NCI-H1048 (cell line): ENCODE measurements around the gene TRMT61B.

Experiments used
- DNase-seq: peaks from one replicate; lab custom pipeline; 2025; lab: John Stamatoyannopoulos, UW

Gene TRMT61B

DNA sequence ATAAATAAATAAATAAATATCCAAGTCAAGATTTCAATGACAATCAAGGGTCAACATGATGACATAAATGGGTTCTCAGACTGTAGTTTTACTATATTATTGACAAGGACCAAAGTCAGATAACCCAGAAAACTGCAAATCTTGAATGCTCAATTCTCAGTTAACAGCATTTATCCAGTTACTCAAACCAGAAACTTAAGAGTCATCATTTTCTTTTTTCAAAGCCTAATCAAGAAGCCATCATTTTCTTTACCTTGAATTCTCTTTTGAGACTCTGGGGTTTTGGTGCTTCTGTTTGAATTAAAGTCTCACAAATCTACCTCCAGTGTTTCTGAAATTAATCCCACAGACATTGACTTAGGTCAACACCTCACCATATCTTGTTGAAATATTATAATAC, 14.1 kb downstream of the TRMT61B start:
- no peak for DNase-seq

DNA sequence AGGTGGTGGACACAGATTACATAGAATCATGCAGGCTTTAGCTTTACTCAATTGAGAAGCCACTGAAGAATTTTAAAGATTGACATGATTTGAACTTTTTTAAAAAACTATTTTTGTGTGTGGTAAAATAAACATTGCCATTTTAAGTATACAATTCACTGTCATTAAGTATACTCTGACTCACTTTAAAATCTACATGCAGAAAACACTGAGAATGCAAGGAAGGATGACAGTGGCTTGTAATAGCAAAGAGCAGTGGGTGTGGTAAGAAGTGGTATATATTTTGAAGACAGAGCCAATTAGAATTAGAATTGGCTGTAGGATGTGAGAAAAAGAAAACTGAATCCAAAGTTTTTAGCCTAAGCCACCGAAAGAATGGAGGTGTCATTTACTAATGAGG, 14.9 kb downstream of the TRMT61B start:
- DNase-seq, result no peak

DNA sequence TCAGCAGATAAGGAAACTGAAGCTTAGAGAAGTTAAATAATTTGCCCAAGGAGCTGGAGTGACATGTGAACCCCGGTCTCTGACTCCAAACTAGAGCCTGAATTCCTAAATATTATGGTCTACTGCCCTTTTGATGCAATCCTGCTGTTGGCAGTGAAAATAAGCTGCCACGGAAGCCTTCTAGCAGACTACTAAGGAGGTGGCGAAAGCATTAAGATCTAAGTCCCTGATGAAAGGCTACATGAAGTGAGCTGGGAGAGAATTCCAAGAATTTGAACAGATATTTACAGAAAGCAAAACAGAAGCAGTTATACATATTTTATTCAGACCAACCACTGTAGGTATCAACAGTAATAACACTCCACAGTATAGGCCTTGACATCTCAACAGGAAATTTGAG, 28.1 kb downstream of the TRMT61B start:
- DNase-seq, result no peak

DNA sequence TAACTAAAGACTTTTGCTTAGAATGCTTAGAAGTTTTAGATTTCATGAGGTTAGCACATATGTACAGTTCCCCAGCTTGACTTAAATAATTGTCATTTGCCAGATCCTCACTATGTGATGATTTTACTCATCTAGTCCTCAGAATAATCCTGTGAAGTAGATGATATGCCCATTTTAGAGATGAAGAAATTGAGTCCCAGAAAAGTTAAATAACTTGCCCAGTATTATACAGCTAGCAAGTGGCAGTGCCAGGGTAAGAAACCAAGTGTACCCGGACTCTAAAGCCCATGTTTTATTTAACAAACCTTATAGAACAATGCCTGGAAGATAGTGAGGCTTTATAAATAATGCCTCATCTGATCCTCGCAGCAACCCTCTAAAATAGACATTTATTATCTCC, 31.1 kb downstream of the TRMT61B start:
- no peak for DNase-seq

DNA sequence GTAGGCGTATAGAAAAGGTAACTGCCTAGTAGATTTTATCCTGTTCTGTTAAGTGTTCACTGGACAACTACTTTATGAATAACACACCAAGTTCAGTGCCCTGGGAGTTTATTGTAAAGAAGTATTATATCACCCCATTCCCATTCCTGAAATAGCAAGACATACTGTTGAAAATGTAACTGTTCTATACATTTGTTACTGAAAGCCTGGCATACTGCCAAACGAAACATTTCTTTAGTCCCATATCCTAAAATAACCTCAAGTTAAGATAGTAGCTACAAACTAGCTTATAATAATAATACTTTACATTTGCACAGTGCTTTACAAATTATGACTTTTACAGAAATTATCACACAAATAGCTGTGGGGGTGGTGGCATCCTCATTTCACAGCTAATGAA, 34.3 kb downstream of the TRMT61B start:
- no peak for DNase-seq

DNA sequence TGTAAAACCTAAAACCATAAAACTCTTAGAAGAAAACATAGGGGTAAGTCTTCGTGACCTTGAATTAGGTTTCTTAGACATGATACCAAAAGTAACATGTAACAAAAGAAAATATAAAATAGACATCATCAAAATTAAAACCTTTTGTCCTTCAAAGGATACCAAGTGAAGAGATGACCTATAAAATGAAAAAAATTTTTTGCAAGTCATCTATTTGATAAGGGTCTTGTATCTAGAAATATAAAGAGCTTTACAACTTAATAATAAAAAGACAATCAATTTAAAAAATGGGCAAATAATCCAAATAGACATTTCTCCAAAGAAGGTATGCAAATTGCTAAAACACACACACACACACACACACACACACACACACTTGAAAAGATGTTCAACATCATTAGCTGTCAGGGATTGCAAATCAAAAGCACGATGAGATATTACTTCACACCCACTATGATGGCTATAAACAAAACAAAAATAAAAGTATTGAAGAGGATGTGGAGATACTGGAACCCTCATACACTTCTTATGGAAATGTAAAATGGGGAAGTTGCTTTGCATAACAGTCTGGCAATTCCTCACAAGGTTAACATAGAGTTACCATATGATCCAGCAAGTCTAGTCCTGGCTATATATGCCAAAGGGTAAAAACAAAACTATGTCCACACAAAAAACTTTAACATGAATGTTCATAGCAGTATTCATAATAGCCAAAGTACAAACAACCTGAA, 36.2 kb downstream of the TRMT61B start:
- DNase-seq, result no peak

DNA sequence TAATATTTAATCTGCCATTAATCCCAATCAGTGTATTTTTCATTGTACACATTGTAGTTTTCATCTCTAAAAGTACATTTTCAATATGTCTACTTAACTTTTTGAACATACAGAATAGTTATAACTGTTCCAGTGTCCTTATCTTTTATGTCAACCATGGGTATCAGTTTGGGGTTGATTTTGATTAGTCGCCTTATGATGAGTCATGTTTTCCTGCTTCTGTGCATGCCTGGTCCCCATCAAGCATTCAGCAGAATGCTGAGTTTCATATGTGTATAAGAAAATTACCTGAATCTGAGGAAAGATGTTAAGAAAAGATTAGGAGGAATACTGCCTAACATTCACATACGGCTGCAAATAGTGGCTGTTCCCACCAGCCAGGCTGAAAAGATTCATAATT, 41.7 kb downstream of the TRMT61B start:
- no peak for DNase-seq

DNA sequence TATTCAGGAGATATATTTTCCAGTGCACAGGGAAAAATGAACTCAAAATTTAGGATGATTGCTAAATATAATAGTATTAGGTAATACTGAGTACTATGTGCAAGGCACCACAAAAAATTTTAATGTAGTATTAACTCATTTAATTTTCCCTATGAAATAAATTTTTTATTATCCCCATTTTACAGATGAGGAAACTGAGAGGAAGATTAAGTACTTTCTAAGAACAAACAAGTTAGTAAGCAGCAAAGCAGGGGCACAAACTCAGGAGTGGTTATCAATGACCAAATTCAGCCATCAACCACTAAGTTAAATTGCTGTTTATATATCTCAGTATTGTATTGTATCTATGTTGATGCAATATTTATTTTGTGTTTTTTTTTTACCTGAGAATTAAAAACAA, 45.2 kb downstream of the TRMT61B start:
- no peak for DNase-seq

DNA sequence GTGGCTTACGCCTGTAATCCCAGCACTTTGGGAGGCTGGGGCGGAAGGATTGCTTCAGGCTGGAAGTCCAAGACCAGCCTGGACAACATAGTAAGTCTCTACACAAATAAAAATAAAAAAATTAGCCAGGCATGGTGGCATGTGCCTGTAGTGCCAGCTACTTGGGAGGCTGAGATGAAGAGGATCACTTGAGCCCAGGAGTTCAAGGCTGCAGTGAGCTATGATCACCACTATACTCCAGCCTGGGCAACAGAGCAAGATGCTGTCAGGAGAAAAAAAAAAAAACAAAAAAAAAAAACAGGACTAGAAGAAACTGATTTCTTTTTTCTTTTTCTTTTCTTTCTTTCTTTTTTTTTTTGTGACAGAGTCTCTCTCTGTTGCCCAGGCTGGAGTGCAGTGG, 45.9 kb downstream of the TRMT61B start:
- DNase-seq, result no peak

DNA sequence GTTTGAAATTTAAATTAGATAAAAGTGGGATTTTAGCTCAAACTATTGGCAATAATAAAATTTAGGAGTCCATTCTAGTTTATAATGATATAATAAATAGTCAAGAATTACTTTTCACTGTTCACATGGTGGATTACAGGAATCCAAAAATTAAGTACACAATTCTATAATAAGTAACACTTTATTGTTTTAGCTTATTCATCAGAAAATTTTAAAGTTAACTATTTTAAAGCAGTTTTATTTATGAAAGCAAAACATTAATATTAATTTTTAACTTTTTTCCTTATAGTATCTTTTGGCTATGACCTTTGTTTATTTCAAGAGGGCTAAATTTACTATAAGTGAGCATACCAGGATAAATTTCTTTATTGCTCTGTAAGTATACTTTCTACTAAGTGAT, 48.1 kb downstream of the TRMT61B start:
- DNase-seq, result no peak

DNA sequence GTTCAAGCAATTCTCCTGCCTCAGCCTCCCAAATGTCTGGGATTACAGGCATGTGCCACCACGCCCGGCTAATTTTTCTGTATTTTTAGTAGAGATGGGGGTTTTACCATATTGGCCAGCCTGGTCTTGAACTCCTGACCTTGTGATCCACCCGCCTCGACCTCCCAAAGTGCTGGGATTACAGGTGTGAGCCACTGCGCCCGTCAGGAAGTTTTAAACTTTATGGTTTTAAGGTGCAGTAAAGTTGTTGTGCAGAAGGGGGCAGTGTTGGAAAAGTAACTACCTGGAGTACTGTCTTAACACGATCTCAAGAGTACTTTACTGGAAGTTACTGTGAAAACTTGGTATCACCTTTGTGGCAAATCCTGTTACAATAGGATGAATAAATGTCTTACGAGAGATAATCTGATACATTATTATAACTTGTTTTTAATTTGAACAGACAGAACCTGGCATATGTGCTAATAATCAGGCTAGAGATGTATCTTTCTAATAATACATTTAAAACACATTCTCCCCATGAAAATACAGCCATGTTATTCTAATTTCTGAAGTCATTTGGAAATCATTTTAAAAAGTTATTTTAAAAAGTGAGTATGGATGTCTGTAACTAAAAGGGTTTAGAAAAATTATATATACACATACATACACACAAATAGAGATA, 48.7 kb downstream of the TRMT61B start:
- no peak for DNase-seq

DNA sequence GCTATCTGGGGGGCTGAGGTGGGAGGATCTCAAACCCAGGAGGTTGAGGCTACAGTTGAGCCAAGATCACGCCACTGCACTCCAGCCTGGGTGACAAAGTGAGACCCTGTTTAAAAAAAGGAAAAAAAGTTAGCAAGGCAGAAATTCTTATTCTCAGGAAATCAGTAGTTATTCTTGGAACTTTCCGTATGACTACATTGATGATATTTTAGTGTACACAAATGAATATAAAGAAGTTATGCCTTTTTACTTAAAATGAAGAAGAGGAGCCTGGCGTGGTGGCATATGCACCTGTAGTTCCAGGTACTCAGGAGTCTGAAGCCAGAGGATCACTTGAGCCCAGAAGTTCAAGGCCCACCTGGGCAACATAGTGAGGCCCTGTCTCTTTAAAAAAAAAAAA, 52.1 kb downstream of the TRMT61B start:
- DNase-seq, result no peak

DNA sequence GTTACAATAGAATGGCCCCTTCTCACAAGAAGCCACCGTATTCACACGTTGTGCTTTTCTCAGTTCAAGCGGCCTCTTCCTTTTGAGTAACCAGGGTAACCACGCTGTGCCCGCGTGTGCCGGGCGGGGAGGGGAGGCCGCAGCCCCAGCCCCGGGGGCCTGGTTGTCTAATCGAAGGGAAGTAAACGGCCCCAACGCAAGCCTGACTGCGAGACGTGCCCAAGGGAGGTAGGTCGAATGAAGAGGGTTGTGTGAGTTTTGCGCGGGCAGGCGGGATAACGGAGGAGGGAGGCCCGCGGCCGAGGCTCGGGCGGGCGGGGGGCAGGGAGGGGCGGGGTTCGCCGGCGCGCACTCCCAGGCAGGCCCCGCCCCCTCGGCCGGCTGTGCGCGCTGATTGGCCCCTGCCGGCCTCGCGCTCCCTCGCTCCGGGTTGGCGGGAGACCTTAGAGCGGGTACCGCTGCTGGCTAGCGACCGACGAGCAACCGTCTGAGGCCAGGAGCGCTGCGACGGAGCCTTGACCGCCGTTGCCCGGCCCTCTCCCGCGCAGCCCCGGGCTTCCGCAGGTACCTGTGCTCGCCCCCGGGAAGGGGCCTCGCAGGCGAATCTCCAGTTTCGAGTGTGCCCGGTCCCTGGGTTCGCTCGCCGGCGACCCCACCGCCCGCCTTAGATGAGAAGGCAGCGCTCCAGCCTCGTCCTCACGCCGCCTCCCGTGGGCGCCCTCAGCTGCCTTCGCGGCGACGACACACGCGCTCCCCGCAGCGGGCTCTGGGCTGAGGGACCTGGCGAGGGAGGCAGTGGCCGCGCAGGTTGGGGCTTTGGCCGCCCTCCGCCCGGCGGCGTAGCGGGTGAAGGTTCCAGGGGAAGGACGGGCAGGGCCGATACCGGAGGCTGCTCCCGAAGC, 59.5 kb downstream of the TRMT61B start, which contains the start of gene SPDYA:
Gene SPDYA, plus strand, starts transcription at position 451 of the 902 bp plus-strand sequence. CDS start 5,181 bp downstream, outside the sequence.
- no peak for DNase-seq

DNA sequence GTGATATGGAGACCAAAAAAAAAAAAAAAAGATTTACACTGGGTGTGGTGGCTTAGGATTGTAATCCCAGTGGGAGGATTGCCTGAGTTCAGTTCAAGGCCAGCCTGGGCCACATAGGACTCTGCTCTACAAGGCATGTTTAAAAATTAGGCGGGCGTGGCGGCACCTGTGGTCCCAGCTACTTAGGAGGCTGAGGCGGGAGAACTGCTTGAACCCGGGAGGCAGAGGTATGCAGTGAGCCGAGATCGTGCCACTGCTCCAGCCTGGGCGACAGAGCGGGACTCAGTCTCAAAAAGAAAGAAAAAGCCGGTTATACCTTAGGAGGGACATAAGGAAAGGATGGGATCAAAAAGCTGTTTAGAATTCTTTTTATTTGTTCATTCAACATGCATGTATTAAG, 60.2 kb downstream of the TRMT61B start:
- DNase-seq, result no peak

DNA sequence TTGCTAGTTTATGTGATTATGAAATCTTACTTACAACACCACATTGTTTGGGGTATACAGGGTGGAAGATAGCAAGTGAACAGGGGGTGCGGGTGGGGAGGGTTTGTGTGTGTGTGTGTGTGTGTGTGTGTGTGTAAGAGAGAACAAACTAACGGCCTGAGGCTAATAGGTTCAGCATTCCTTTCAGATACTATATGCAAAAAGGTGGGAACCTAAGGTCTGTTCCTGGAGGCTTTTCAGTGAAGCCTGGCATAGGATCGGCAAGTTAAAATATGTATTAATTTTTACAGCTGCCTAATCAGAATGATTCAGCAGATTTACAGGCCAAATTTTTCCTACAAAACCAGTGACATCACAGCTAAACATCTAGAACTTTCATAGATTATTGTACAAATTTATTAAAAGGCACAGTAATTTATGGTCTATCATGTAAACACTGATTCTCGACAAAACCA, 67.1 kb downstream of the TRMT61B start:
- DNase-seq, result no peak

DNA sequence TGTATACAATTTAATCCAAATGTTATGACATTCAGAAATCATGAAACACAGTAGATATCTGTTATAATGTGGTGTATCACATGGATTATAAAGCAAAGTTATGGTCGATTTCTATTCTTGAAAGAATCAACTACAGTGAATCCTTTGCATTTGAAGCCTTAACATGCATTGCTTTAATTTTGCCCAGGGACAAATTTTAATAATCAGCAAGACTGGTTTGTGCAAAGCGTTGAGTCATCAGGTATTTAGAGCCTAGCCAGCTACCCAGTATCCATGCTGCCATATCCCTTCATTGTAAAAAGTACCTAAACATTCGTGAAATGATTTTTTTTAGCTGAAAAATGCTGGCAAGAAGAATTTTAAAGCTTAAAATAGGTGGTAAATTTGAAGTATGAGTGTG, 68.4 kb downstream of the TRMT61B start:
- no peak for DNase-seq
